Measurements from ENCODE around the gene MAD2L1BP. TPM values are rescaled to one million over a fixed set of nuclear protein-coding genes. Genes with fewer than 3 reads are reported as not detected.

The MAD2L1BP gene
- polyA plus RNA-seq, 2 donors: 10.1 to 23.6 TPM

GRCh38 chr6:43670623-43670986, 35.0 kb downstream of the MAD2L1BP start:
- no peaks in the 10 kb centered on the region for H3K27me3 ChIP-seq (ENCODE audit: control insufficient read depth in 1 of 2, insufficient read depth in 2 of 2, low read length in 2 of 2)
- 93 to 98% methylated on average over 6 of the region's 6 CpGs for WGBS, 2 donors
- H3K9me3 ChIP-seq (ENCODE audit: control insufficient read depth in 2 of 2, insufficient read depth in 1 of 2, low read depth in 1 of 2, low read length in 1 of 2): no peaks in the 10 kb centered on the region
- H3K27ac ChIP-seq (ENCODE audit: low read depth in 2 of 2, low read length in 1 of 2): peak overlapping the region in 1 of 2 donors; percentile 62
- no peak overlapping the region for H3K4me3 ChIP-seq (ENCODE audit: low read depth in 1 of 2, low read length in 2 of 2)
- H3K4me1 ChIP-seq (ENCODE audit: control insufficient read depth in 2 of 2, insufficient read depth in 2 of 2, low read length in 1 of 2): peaks cover 15 to 28% of the 10 kb centered on the region in 2 donors
- peaks cover 15 to 29% of the 10 kb centered on the region in 2 donors for H3K36me3 ChIP-seq (ENCODE audit: control insufficient read depth in 2 of 2, insufficient read depth in 2 of 2, low read length in 1 of 2)

GRCh38 chr6:43671011-43671800, 35.6 kb downstream of the MAD2L1BP start:
- Histone ChIP-seq H3K27me3 (ENCODE audit: control insufficient read depth in 1 of 2, insufficient read depth in 2 of 2, low read length in 2 of 2) (no peaks in the 10 kb centered on the region), H3K36me3 (ENCODE audit: control insufficient read depth in 2 of 2, insufficient read depth in 2 of 2, low read length in 1 of 2) (peaks cover 15 to 29% of the 10 kb centered on the region in 2 donors), H3K4me1 (ENCODE audit: control insufficient read depth in 2 of 2, insufficient read depth in 2 of 2, low read length in 1 of 2) (peaks cover 15 to 28% of the 10 kb centered on the region in 2 donors), H3K4me3 (ENCODE audit: low read depth in 1 of 2, low read length in 2 of 2) (no peak overlapping the region), H3K27ac (ENCODE audit: low read depth in 2 of 2, low read length in 1 of 2) (peak overlapping the region in 1 of 2 donors; percentile 26), H3K9me3 (ENCODE audit: control insufficient read depth in 2 of 2, insufficient read depth in 1 of 2, low read depth in 1 of 2, low read length in 1 of 2) (no peaks in the 10 kb centered on the region)
- WGBS, 2 donors: 92 to 95% methylated on average over 8 of the region's 8 CpGs

- H3K9me3 ChIP-seq (ENCODE audit: control insufficient read depth in 2 of 2, insufficient read depth in 1 of 2, low read depth in 1 of 2, low read length in 1 of 2): no peaks in the 10 kb centered on the region
- H3K4me3 ChIP-seq (ENCODE audit: low read depth in 1 of 2, low read length in 2 of 2): no peak overlapping the region
- peak overlapping the region in 1 of 2 donors; percentile 26 for H3K27ac ChIP-seq (ENCODE audit: low read depth in 2 of 2, low read length in 1 of 2)
- peaks cover 15 to 23% of the 10 kb centered on the region in 2 donors for H3K4me1 ChIP-seq (ENCODE audit: control insufficient read depth in 2 of 2, insufficient read depth in 2 of 2, low read length in 1 of 2)
- peaks cover 16 to 38% of the 10 kb centered on the region in 2 donors for H3K36me3 ChIP-seq (ENCODE audit: control insufficient read depth in 2 of 2, insufficient read depth in 2 of 2, low read length in 1 of 2)
- no peaks in the 10 kb centered on the region for H3K27me3 ChIP-seq (ENCODE audit: control insufficient read depth in 1 of 2, insufficient read depth in 2 of 2, low read length in 2 of 2)
- 84 to 85% methylated on average over 16 of the region's 16 CpGs for WGBS, 2 donors
These were observed 36.4 kb downstream of the MAD2L1BP start for GRCh38 chr6:43671801-43672690.

- WGBS, 2 donors: 75 to 78% methylated on average over 15 of the region's 15 CpGs
- Histone ChIP-seq H3K36me3 (ENCODE audit: control insufficient read depth in 2 of 2, insufficient read depth in 2 of 2, low read length in 1 of 2) (peaks cover 24 to 49% of the 10 kb centered on the region in 2 donors), H3K27ac (ENCODE audit: low read depth in 2 of 2, low read length in 1 of 2) (no peak overlapping the region), H3K27me3 (ENCODE audit: control insufficient read depth in 1 of 2, insufficient read depth in 2 of 2, low read length in 2 of 2) (no peaks in the 10 kb centered on the region), H3K9me3 (ENCODE audit: control insufficient read depth in 2 of 2, insufficient read depth in 1 of 2, low read depth in 1 of 2, low read length in 1 of 2) (no peaks in the 10 kb centered on the region), H3K4me3 (ENCODE audit: low read depth in 1 of 2, low read length in 2 of 2) (no peak overlapping the region), H3K4me1 (ENCODE audit: control insufficient read depth in 2 of 2, insufficient read depth in 2 of 2, low read length in 1 of 2) (peaks cover 11 to 13% of the 10 kb centered on the region in 2 donors)
These were observed 37.9 kb downstream of the MAD2L1BP start for GRCh38 chr6:43673444-43674084.

- Histone ChIP-seq H3K9me3 (ENCODE audit: control insufficient read depth in 2 of 2, insufficient read depth in 1 of 2, low read depth in 1 of 2, low read length in 1 of 2) (no peaks in the 10 kb centered on the region), H3K27me3 (ENCODE audit: control insufficient read depth in 1 of 2, insufficient read depth in 2 of 2, low read length in 2 of 2) (no peaks in the 10 kb centered on the region), H3K36me3 (ENCODE audit: control insufficient read depth in 2 of 2, insufficient read depth in 2 of 2, low read length in 1 of 2) (peaks cover 24 to 54% of the 10 kb centered on the region in 2 donors), H3K4me3 (ENCODE audit: low read depth in 1 of 2, low read length in 2 of 2) (no peak overlapping the region), H3K27ac (ENCODE audit: low read depth in 2 of 2, low read length in 1 of 2) (no peak overlapping the region), H3K4me1 (ENCODE audit: control insufficient read depth in 2 of 2, insufficient read depth in 2 of 2, low read length in 1 of 2) (peaks cover 4 to 7% of the 10 kb centered on the region in 2 donors)
- 95 to 96% methylated on average over 2 of the region's 2 CpGs for WGBS, 2 donors
These were observed 38.7 kb downstream of the MAD2L1BP start for GRCh38 chr6:43674291-43674690.

GRCh38 chr6:43674921-43675320, 39.3 kb downstream of the MAD2L1BP start:
- Histone ChIP-seq H3K4me1 (ENCODE audit: control insufficient read depth in 2 of 2, insufficient read depth in 2 of 2, low read length in 1 of 2) (peaks cover 0 to under 1% of the 10 kb centered on the region in 2 donors), H3K36me3 (ENCODE audit: control insufficient read depth in 2 of 2, insufficient read depth in 2 of 2, low read length in 1 of 2) (peaks cover 24 to 58% of the 10 kb centered on the region in 2 donors), H3K4me3 (ENCODE audit: low read depth in 1 of 2, low read length in 2 of 2) (no peak overlapping the region), H3K27ac (ENCODE audit: low read depth in 2 of 2, low read length in 1 of 2) (no peak overlapping the region), H3K27me3 (ENCODE audit: control insufficient read depth in 1 of 2, insufficient read depth in 2 of 2, low read length in 2 of 2) (no peaks in the 10 kb centered on the region), H3K9me3 (ENCODE audit: control insufficient read depth in 2 of 2, insufficient read depth in 1 of 2, low read depth in 1 of 2, low read length in 1 of 2) (no peaks in the 10 kb centered on the region)
- WGBS, 2 donors: 95 to 96% methylated on average over 8 of the region's 8 CpGs

GRCh38 chr6:43676962-43677606, 41.4 kb downstream of the MAD2L1BP start:
- Histone ChIP-seq H3K9me3 (ENCODE audit: control insufficient read depth in 2 of 2, insufficient read depth in 1 of 2, low read depth in 1 of 2, low read length in 1 of 2) (no peaks in the 10 kb centered on the region), H3K4me1 (ENCODE audit: control insufficient read depth in 2 of 2, insufficient read depth in 2 of 2, low read length in 1 of 2) (no peaks in the 10 kb centered on the region), H3K4me3 (ENCODE audit: low read depth in 1 of 2, low read length in 2 of 2) (no peak overlapping the region), H3K36me3 (ENCODE audit: control insufficient read depth in 2 of 2, insufficient read depth in 2 of 2, low read length in 1 of 2) (peaks cover 22 to 52% of the 10 kb centered on the region in 2 donors), H3K27ac (ENCODE audit: low read depth in 2 of 2, low read length in 1 of 2) (no peak overlapping the region), H3K27me3 (ENCODE audit: control insufficient read depth in 1 of 2, insufficient read depth in 2 of 2, low read length in 2 of 2) (no peaks in the 10 kb centered on the region)
- WGBS, 2 donors: 87 to 92% methylated on average over 7 of the region's 7 CpGs

- no peak overlapping the region for H3K27ac ChIP-seq (ENCODE audit: low read depth in 2 of 2, low read length in 1 of 2)
- WGBS, 2 donors: 84 to 89% methylated on average over 7 of the region's 7 CpGs
- no peaks in the 10 kb centered on the region for H3K9me3 ChIP-seq (ENCODE audit: control insufficient read depth in 2 of 2, insufficient read depth in 1 of 2, low read depth in 1 of 2, low read length in 1 of 2)
- no peaks in the 10 kb centered on the region for H3K4me1 ChIP-seq (ENCODE audit: control insufficient read depth in 2 of 2, insufficient read depth in 2 of 2, low read length in 1 of 2)
- H3K4me3 ChIP-seq (ENCODE audit: low read depth in 1 of 2, low read length in 2 of 2): no peak overlapping the region
- peaks cover 22 to 52% of the 10 kb centered on the region in 2 donors for H3K36me3 ChIP-seq (ENCODE audit: control insufficient read depth in 2 of 2, insufficient read depth in 2 of 2, low read length in 1 of 2)
- no peaks in the 10 kb centered on the region for H3K27me3 ChIP-seq (ENCODE audit: control insufficient read depth in 1 of 2, insufficient read depth in 2 of 2, low read length in 2 of 2)
These were observed 42.1 kb downstream of the MAD2L1BP start for GRCh38 chr6:43677759-43678158.

GRCh38 chr6:43678341-43678740, 42.7 kb downstream of the MAD2L1BP start:
- peaks cover 22 to 51% of the 10 kb centered on the region in 2 donors for H3K36me3 ChIP-seq (ENCODE audit: control insufficient read depth in 2 of 2, insufficient read depth in 2 of 2, low read length in 1 of 2)
- WGBS, 2 donors: 92 to 95% methylated on average over 7 of the region's 7 CpGs
- H3K9me3 ChIP-seq (ENCODE audit: control insufficient read depth in 2 of 2, insufficient read depth in 1 of 2, low read depth in 1 of 2, low read length in 1 of 2): no peaks in the 10 kb centered on the region
- no peak overlapping the region for H3K27ac ChIP-seq (ENCODE audit: low read depth in 2 of 2, low read length in 1 of 2)
- no peaks in the 10 kb centered on the region for H3K4me1 ChIP-seq (ENCODE audit: control insufficient read depth in 2 of 2, insufficient read depth in 2 of 2, low read length in 1 of 2)
- H3K4me3 ChIP-seq (ENCODE audit: low read depth in 1 of 2, low read length in 2 of 2): no peak overlapping the region
- no peaks in the 10 kb centered on the region for H3K27me3 ChIP-seq (ENCODE audit: control insufficient read depth in 1 of 2, insufficient read depth in 2 of 2, low read length in 2 of 2)

Measured in esophagus (tissue), 2 donors.